Spleen (tissue), 7 donors: ENCODE data around the gene MCM10.

Experiments
- POLR2AphosphoS5 ChIP-seq, 3 donors: sonication (generic); formaldehyde crosslinking; IDR thresholded peaks; one replicate each; pipeline ENCODE4 v1.5.1; 2017; ENCODE audit warnings: antibody characterized with exemption in 3 of 3
- TF ChIP-seq, protein P1 (sequence below), 11 experiments: fragments of 200-600 bp in 7 of 11; fragments of 450-650 bp in 4 of 11; sonication (generic) in 4 of 11; IDR thresholded peaks in 8 of 11; conservative IDR thresholded peaks in 3 of 11; 1 replicate in 7 of 11; 2 replicates in 4 of 11; pipeline versions ENCODE4 v1.4.0 to v1.8.0; 2016 to 2021; ENCODE audit warnings: antibody characterized with exemption in 11 of 11, inconsistent platforms in 4 of 11, mild to moderate bottlenecking in 1 of 11
- donor health status: DM: no; HTN: no; CAD: no; lungs with moderate emphysema.
- donor health status: DM: no; HTN: no; CAD: no.
- donor health status: DM: no; HTN: no; CAD: no.

DNA sequence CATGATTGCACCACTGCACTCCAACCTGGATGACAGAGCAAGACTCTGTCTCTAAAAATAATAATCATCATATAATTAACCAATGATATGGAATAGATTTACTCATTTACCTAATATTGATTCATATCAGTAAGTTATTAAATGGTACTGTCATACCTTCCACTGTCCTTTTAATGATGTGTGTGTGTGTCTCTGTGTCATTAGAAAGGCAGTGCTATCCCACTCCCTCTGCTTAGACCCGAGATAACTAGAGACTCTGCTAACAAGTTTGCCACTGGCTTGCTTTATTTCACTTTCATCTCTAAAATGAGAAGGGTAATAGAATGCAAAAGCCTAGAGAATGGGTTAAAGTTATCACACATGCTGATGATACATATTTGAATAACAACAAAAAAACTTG, 21.1 kb downstream of the MCM10 start:
- TF ChIP-seq, protein P1, sequence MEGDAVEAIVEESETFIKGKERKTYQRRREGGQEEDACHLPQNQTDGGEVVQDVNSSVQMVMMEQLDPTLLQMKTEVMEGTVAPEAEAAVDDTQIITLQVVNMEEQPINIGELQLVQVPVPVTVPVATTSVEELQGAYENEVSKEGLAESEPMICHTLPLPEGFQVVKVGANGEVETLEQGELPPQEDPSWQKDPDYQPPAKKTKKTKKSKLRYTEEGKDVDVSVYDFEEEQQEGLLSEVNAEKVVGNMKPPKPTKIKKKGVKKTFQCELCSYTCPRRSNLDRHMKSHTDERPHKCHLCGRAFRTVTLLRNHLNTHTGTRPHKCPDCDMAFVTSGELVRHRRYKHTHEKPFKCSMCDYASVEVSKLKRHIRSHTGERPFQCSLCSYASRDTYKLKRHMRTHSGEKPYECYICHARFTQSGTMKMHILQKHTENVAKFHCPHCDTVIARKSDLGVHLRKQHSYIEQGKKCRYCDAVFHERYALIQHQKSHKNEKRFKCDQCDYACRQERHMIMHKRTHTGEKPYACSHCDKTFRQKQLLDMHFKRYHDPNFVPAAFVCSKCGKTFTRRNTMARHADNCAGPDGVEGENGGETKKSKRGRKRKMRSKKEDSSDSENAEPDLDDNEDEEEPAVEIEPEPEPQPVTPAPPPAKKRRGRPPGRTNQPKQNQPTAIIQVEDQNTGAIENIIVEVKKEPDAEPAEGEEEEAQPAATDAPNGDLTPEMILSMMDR (IDR thresholded peaks at IDR 0.05 in 8 of 11, conservative IDR thresholded peaks at IDR 0.05 in 3 of 11), result no peak
- no peak for TF ChIP-seq POLR2AphosphoS5 (IDR thresholded peaks at IDR 0.05)
